ENCODE data around the gene SORBS1.
A peak's percentile ranks its signal among the peaks of the same experiment; 100 is the strongest.
"Not testable (repeated sequence)": the region's sequence is repeated elsewhere in the genome, so short reads cannot be mapped to it uniquely, and the experiment has no call there.

Gene SORBS1

GRCh38 chr10:95374597-95375209, 186.5 kb downstream of the SORBS1 start:
- peak; percentile 86 for DNase-seq

- no peak for DNase-seq
Measured at GRCh38 chr10:95373660-95374059, 187.5 kb downstream of the SORBS1 start.

GRCh38 chr10:95364342-95364741, 196.8 kb downstream of the SORBS1 start:
- DNase-seq = no peak

- peak; percentile 68 for DNase-seq
Measured at GRCh38 chr10:95363303-95363912, 197.8 kb downstream of the SORBS1 start.

GRCh38 chr10:95360122-95360714, 201.0 kb downstream of the SORBS1 start:
- DNase-seq = no peak

GRCh38 chr10:95359466-95359865, 201.7 kb downstream of the SORBS1 start:
- no peak for DNase-seq

GRCh38 chr10:95356190-95356955, 204.8 kb downstream of the SORBS1 start:
- DNase-seq = no peak

- peak; percentile 7 for DNase-seq
Measured at GRCh38 chr10:95355301-95355700, 205.9 kb downstream of the SORBS1 start.

GRCh38 chr10:95354110-95354509, 207.1 kb downstream of the SORBS1 start:
- no peak for DNase-seq

- no peak for DNase-seq
Measured at GRCh38 chr10:95353123-95353522, 208.0 kb downstream of the SORBS1 start.

- no peak for DNase-seq
Measured at GRCh38 chr10:95352684-95353083, 208.5 kb downstream of the SORBS1 start.

- DNase-seq = no peak
Measured at GRCh38 chr10:95350830-95351228, 210.3 kb downstream of the SORBS1 start.

- no peak for DNase-seq
Measured at GRCh38 chr10:95350219-95350829, 210.8 kb downstream of the SORBS1 start.

GRCh38 chr10:95347402-95347766, 213.8 kb downstream of the SORBS1 start:
- not testable (repeated sequence) for DNase-seq

GRCh38 chr10:95346715-95347401, 214.3 kb downstream of the SORBS1 start:
- DNase-seq = no peak

- DNase-seq = no peak
Measured at GRCh38 chr10:95343573-95343972, 217.6 kb downstream of the SORBS1 start.

GRCh38 chr10:95341716-95342130, 219.4 kb downstream of the SORBS1 start:
- DNase-seq = no peak

GRCh38 chr10:95339863-95340262, 221.3 kb downstream of the SORBS1 start:
- no peak for DNase-seq

- no peak for DNase-seq
Measured at GRCh38 chr10:95337423-95338160, 223.6 kb downstream of the SORBS1 start.

- DNase-seq = no peak
Measured at GRCh38 chr10:95336702-95337101, 224.5 kb downstream of the SORBS1 start.

GRCh38 chr10:95335933-95336699, 225.1 kb downstream of the SORBS1 start:
- DNase-seq = no peak
